Retinal pigment epithelial cell (primary cell): ENCODE data around the gene DMTF1.

Experiments
- DNase-seq: peaks from one replicate; pipeline ENCODE4 v3.0.0-alpha.2; 2010; ENCODE audit warnings: low read depth
- H3K4me3 ChIP-seq: 2 replicates; pipeline ENCODE4 v1.5.1; 2011; ENCODE audit warnings: mild to moderate bottlenecking, low read length, control low read depth, moderate library complexity
- CTCF ChIP-seq: conservative IDR thresholded peaks from 2 replicates; pipeline ENCODE4 v1.5.1; 2011; ENCODE audit warnings: low read depth, low read length, control low read depth, inconsistent platforms

The DMTF1 gene

GRCh38 chr7:87171282-87171934 is 19.2 kb downstream of the DMTF1 start:
- TF ChIP-seq CTCF, result no peak
- H3K4me3 ChIP-seq, result no peak overlapping the region
- DNase-seq, result no peak

GRCh38 chr7:87173471-87173870 is 21.2 kb downstream of the DMTF1 start:
- DNase-seq, result no peak
- TF ChIP-seq CTCF, result no peak
- no peak overlapping the region for H3K4me3 ChIP-seq

- no peak for DNase-seq
- no peak for TF ChIP-seq CTCF
- H3K4me3 ChIP-seq, result no peak overlapping the region
Measured at GRCh38 chr7:87178320-87178719, 26.1 kb downstream of the DMTF1 start.

GRCh38 chr7:87179180-87179579 is 26.9 kb downstream of the DMTF1 start:
- TF ChIP-seq CTCF, result no peak
- no peak overlapping the region for H3K4me3 ChIP-seq
- DNase-seq, result no peak

- DNase-seq, result no peak
- TF ChIP-seq CTCF, result no peak
- H3K4me3 ChIP-seq, result no peak overlapping the region
Measured at GRCh38 chr7:87187120-87187519, 34.9 kb downstream of the DMTF1 start.

GRCh38 chr7:87188930-87189329 is 36.7 kb downstream of the DMTF1 start:
- no peak for TF ChIP-seq CTCF
- DNase-seq, result no peak
- no peak overlapping the region for H3K4me3 ChIP-seq

- H3K4me3 ChIP-seq, result no peak overlapping the region
- no peak for DNase-seq
- TF ChIP-seq CTCF, result no peak
Measured at GRCh38 chr7:87190783-87191182, 38.5 kb downstream of the DMTF1 start.
